ENCODE results near the gene MYO3B.
"Not testable (repeated sequence)": the region's sequence is repeated elsewhere in the genome, so short reads cannot be mapped to it uniquely, and the experiment has no call there.

MYO3B gene

DNA sequence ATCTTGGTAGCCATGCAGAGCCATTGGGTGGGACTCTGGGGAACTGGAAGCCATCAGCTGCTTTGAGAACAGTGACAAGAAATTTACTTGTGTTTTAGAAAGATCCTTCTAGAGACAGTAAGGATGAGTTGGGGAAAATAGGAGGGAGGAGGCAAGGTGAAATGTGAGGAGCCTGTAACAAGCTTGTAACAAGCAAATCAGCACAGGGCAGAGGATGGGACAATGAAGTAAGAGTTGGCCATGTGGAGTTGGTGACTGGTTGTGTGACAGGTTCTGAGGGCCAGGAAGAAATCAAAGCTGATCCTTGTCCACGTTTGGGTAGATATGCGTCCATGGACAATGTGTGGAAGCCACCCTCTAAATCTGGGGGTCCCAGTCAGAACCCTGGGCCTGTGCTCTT lies 84.4 kb downstream of the MYO3B start:
- no peak for DNase-seq (ENCODE audit: low read depth in 3 of 3, low spot score in 1 of 3)

DNA sequence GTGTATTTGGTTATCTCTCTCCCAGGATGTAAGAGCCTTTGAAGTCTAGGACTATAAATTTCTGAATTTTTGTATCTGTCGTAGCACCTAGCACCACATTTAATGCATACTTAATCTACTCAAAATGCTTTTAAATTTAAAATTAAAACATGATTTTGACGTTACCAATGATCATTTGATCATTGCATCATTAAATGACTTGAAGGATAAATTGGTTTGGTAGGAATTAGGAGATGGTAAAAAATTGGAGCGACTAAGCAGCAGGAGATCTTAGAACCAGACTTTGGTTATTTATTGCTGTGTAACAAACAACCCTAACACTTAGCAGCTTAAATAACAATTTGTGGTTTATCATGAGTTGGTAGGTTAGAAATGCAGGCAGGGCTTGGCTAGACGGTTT lies 84.9 kb downstream of the MYO3B start:
- DNase-seq (ENCODE audit: low read depth in 3 of 3, low spot score in 1 of 3): no peak

DNA sequence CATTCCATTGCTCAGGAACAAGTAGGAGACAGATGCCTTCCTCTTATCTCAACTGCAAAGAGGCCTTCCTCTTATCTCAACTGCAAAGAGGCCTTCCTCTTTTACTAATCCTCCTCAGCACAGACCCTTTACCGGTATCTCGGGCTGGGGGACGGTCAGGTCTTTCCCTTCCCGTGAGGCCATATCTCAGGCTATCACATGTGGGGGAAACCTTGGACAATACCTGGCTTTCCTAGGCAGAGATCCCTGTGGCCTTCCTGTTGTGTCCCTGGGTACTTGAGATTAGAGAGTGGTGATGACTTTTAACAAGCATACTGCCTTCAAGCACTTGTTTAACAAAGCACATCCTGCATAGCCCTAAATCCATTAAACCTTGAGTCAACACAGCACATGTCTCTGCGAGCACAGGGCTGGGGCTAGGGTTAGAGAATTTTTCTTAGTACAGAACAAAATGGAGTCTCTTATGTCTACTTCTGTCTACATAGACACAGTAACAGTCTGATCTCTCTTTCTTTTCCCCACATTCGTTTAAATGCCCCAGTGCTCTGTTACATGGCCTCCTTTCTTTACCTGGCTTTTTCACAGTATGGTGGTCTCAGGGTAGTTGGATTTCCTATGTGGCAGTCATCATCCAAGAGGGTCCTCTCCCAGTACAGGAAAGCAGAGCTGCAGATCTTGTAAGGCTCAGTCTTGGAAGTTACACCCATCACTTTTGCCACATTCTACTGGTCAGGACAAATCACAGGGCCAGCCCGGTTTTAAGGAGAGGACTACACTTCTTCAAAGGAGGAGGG lies 86.0 kb downstream of the MYO3B start:
- DNase-seq (ENCODE audit: low read depth in 3 of 3, low spot score in 1 of 3): not testable (repeated sequence)

DNA sequence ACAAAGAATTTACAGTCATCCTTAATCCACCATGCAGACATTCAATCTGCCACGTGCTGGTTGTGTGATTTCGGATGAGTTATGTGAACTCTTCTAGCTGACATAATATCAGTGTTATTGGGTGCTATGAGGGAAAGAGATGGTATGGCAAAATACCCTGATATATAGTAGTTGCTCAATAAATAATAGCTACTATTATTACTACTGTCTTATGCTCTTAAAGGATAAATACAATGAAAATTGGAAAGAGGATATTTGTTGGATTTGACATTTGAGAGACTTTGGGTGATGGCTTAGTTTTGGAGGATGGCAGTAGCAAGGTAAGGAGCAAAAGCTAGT lies 86.5 kb downstream of the MYO3B start:
- DNase-seq (ENCODE audit: low read depth in 3 of 3, low spot score in 1 of 3): no peak

DNA sequence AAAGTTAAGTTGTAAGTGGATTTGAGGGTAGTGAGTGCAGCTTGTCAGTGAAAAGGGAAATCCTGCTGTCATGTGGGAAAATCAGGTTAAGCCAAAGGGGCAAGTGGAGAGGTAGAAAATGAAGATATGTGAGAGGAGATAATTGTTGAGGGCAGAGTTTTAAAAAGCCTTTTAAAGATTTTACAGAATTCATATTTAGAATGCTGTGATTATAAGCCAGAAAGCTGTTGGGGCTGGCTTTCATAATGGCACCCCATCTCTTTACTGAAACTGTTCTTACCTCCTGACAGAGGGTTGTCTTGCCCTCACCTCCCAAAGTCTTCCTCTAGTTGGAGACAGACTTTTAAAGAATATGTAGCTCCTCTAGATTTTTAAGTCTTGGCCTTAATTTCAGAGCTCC lies 86.9 kb downstream of the MYO3B start:
- DNase-seq (ENCODE audit: low read depth in 3 of 3, low spot score in 1 of 3): no peak

DNA sequence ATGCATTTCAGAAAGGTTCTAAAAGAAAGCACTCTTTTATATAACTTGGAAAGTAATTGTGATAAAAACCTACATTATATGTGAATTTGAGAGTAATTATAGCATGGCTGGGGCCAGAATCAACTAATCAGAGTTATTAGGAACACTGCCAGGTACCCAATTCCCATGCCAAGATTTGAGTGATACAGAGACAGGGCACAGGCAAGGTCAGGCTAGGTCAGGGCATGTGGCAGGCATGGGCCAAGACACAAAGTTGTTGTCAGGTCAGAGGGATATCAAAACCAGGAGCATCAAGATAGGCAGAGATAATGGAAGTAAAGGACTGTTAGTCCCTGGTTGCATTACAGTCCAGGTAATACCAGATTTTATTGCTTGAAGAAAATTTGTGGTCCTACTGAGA lies 87.4 kb downstream of the MYO3B start:
- DNase-seq (ENCODE audit: low read depth in 3 of 3, low spot score in 1 of 3): no peak

DNA sequence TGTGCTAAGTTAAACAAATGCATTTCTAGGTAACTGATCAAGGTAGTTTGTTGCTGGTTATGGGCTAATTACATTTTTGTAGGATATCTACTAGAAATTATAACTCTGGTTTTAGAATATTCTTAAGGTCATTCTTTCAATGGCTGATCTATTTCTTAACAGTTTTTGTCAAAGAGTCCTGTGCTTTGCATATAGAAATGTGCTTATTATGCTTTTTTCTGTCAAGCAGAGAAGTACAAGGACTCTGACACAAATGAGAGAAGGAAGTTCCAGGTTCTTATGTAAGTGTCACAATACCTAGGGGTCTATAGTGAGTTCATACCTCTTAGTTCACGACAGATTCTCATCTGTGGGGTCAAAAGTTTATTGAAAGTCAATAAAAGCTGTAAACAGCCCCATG lies 88.4 kb downstream of the MYO3B start:
- DNase-seq (ENCODE audit: low read depth in 3 of 3, low spot score in 1 of 3): no peak

DNA sequence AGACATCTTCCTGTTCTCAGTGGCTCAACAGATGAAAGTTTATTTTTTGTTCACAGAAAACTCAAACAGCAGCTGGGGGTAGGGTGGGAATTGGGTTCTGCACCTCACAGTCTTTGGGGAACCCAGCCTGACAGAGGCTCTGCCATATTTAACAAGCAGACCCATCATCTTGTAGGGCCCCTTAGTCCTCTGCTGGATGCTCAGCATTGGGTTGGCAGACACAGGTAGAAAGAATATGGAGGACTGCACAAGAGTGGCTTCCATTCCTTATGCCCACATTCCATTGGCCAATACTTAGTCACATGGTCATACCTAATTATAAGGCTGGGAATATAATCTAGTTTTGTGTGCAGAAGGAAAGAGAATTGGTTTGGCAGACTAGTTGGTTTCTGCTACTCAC lies 89.1 kb downstream of the MYO3B start:
- DNase-seq (ENCODE audit: low read depth in 3 of 3, low spot score in 1 of 3): no peak

DNA sequence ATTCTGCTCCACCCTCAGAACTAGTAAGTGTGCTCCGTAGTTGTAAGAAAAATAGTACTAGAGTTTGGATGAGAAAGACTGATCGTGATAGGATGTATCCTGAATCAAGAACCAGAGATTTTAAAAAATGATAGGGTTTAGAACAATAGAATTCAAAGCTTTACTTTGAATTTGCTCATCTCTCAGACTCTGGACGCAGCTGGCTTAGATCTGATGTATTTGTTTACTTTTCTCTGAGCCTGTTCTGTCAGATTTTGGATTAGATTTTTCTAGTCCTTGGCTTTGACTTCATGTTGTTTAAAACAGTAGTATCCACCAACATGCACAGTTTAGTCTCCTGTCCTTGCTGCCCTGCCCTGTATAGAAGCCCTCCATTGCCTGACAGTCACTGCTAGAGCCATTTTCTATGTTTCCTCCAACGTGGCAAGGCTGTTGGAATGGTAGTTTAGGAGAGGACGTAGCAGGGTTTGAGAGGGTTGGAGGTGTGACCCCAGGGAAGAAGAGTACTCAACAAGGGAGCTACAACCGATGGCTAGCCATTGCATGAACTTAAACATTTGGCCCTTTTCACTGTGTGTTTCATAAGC lies 92.4 kb downstream of the MYO3B start:
- no peak for DNase-seq (ENCODE audit: low read depth in 3 of 3, low spot score in 1 of 3)

DNA sequence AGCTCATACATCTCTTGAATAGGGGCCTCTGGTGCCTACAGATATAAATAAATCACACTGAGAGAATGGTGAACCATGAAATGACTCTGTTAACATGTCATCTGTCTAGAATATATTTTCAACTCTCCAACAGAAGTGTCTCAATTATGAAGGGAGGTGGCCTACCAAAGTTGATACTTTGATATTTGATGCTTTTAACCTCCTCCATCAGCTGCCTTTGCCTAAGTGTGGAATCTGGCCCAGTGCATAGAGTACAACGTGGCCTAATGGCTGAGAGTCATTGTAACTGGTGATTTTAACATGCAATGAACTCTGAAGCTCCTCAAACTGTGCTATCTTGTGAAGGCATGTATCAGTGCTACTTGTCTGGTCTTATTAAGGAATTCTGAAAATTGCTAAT lies 93.4 kb downstream of the MYO3B start:
- no peak for DNase-seq (ENCODE audit: low read depth in 3 of 3, low spot score in 1 of 3)

DNA sequence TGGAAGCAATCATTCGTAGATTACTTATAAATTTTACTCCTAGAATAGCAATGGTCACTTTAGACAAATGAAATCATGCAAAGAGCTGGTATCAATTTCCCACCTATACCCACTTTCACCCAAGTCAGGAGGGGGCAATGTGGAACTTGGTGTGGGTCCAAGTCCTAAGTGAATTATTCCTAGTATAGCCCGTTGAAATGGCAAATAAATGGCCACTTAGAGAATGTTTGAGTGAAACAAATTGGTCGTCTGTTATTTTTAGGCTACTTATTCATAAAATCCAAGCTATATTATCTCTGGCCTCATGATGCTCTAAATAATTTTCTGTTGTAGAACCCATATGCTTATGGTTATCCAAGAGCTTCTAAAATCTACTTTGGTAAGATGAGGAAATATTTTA lies 98.1 kb downstream of the MYO3B start:
- DNase-seq (ENCODE audit: low read depth in 3 of 3, low spot score in 1 of 3): no peak

DNA sequence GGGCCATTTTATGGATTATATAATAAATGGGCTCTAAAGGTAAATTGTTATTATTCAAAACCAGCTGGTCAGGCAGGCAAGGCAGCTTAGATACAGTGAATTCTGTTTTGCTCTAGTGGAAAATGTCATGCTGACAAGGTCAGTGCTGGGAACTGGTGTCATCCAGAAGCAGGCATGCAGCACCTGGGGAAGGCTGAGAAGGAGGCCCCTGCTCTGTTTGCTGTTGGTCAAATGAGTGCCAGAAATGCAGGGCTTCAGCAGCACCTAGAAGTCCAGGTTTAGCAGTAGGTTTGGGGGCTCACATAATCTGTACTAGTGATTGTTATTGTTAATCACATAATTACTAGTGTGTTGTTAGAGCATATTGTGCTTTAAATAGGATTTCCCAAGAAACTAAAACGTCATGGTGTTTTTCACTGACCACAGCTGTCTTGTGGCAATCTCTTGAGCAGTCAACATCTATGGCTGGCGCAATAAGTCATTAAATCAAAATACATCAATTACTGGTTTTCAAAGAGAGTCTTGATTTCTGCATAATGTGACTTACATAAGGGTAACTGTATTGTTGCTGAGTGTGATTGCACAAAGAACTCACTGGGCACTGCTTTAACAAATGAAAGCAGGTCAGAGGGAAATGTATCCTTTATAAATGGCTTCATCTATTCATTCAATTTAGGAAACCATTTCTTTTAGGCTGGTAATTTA lies 99.1 kb downstream of the MYO3B start:
- DNase-seq (ENCODE audit: low read depth in 3 of 3, low spot score in 1 of 3): no peak

DNA sequence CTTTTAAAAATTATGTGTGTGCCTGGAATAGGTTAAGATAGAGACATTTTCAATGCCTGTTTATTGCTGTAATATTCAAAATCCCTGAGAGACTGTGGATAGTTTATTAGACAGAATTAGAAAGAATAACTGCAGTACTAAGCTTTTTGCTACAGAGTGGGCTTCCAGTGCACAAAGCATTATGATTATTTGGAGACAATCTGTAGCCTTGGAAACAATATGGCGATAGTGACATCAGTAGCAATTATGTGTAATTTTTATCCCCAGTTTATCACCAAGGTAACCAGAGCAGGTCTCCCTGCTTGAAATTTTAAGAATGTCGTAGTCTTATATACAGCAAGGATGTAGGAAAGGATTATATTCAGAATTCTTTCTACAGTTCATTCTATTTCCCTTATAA lies 100.0 kb downstream of the MYO3B start:
- DNase-seq (ENCODE audit: low read depth in 3 of 3, low spot score in 1 of 3): no peak

DNA sequence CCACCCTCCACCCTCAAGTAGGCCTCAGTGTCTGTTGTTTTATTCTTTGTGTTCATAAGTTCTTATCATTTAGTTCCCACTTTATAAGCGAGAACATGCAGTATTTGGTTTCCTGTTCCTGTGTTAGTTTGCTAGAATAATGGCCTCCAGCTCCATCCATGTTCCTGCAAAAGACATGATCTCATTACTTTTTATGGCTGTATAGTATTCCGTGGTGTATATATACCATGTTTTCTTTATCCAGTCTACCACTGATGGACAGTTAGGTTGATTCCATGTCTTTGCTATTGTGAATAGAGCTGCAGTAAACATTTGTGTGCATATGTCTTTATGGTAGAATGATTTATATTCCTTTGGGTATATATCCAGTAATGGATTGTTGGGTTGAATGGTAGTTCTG lies 101.7 kb downstream of the MYO3B start:
- DNase-seq (ENCODE audit: low read depth in 3 of 3, low spot score in 1 of 3): not testable (repeated sequence)

DNA sequence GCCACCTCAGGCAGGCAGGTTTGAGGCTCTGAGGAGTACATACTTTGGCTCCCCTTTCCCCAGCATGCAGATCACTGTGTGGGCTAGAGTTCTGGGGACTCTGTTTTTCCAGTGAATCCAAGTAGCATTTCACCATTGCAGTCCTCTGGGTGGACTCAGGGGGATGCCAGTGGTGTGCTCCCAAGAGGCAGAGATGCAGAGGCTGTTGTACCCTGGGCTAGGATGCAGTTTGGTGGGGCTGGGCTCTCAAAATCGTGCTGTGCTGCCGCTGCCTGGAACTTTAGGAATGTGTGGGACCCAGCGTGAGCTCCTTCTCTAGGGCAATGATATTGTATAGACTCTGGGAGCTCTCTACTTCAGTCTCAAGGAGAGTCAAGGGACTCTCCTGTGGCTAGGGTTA lies 104.9 kb downstream of the MYO3B start:
- no peak for DNase-seq (ENCODE audit: low read depth in 3 of 3, low spot score in 1 of 3)

DNA sequence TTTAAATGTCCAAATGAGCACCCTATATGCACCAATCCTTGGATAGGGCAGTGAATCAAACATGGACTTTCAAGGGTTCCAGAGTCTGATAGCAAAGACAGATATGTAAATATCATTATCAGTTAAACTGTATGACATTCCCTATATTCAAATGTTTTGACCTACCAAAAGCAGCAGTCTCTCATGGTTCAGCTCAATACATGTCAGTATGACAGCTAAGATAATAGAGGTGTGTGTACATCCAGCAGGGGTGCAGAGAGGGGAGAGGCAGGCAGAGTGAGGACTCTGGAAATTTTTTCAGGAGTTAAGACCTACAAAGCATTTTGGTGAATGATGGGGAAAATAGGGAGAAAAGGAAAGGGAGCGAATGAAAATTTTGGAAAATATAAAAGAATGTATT lies 106.3 kb downstream of the MYO3B start:
- DNase-seq (ENCODE audit: low read depth in 3 of 3, low spot score in 1 of 3): no peak

DNA sequence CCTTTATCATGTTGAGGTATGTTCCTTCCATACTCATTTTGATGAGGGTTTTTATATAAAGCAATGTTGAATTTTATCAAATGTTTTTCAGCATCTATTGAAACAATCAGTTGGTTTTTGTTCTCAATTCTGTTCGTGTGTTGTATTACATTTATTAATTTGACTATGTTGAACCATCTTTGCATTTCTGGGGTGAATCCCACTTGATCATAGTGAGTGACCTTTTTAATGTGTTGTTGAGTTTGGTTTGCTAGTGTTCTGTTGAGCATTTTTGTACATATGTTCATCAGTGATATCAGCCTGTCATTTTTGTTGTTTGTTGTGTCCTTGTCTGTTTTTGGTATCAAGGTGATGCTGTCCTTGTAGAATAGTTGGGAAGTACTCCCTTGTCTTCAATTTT lies 110.9 kb downstream of the MYO3B start:
- no peak for DNase-seq (ENCODE audit: low read depth in 3 of 3, low spot score in 1 of 3)

DNA sequence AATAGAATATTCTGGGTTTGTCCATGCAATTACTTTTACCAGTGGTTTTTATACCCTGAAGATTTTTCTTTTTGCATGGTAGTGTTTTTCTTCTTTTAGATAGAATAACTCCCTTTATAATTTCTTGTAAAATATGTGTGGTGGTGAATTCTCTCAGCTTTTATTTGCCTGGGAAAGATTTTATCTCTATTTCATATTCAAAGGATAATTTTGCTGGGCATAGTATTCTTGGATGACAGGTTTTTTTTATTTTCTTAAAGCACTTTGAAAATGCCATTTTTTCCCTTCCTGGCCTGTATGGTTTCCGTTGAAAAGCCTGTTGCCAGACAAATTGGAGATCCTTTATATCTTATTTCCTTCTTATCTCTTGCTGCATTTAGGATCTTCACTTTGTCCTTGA lies 113.5 kb downstream of the MYO3B start:
- no peak for DNase-seq (ENCODE audit: low read depth in 3 of 3, low spot score in 1 of 3)

DNA sequence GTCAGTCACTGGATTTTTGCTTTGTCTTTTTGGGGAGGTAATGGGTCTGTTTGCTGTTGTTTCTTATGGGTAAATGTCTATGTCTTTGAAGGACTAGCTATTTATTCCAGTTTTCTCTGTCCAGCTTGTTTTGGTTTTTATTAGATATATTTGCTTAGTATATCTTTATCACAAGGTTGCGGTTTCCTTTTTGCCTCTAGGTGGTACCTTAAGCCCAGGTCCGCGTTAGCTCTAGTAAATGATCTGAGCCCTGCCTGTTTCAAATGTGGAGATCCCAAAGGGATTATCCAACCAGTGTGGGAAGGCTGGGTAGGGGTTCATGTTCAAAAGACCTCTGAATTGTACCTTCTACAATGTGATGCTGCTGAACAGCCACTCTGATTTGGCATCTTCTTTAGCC lies 114.5 kb downstream of the MYO3B start:
- DNase-seq (ENCODE audit: low read depth in 3 of 3, low spot score in 1 of 3): no peak

DNA sequence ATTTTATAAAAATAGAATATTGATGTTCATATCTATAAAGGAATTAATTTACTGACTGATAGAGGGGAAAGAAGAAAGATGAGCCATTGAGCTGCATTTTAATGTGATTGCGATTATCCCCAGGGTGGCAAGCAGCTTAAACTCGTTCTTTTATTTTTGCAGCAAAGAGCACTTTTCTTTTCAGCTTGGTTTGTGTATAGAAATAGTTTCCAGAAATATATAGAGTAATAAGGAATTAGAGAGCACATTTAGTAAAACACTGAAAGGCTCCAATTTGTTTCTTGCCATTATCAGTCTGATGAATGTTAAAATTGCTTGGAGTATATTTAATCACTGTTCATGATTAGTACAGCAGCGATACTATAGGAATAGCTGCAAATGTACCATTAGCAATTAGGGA lies 119.5 kb downstream of the MYO3B start:
- DNase-seq (ENCODE audit: low read depth in 3 of 3, low spot score in 1 of 3): no peak

DNA sequence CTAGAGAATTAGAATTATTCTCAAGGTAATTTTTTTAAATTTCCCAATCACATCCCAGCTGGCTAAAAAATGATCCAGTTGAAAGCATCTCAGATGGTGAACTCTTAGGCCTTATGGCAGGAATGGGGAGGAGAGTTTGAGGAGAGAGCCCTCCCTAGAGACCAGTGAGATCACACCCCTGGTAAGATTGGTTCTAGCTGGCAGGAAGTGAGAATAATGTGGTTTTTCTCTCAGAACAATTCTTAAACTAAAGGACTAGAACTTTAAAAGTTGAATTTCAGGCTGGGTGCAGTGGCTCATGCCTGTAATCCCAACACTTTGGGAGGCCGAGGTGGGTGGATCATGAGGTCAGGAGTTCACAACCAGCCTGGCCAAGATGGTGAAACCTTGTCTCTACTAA lies 120.2 kb downstream of the MYO3B start:
- DNase-seq (ENCODE audit: low read depth in 3 of 3, low spot score in 1 of 3): no peak

DNA sequence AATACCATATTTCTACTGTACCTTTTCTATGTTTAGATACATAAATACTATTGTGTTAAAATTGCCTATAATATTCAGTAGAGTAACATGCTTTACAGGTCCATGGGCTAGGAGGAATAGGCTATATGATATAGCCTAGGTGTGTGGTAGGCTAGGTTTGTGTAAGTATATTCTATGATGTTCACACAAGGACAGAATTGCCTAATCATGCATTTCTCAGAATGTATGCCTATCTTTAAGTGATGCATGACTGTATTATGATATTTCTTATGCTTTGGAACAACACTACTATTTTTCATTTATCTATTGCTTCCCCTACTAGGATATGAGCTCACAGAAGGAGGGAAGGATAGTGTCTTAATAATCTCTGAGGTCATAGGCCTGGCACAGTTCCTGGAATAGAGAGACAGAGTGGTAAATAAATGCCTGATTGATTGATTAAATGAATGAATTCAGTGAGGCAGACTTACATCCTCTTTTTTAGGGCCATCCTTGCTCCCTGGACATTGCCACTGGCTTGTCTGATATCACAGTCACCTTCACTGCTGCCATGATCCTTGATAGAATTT lies 121.0 kb downstream of the MYO3B start:
- DNase-seq (ENCODE audit: low read depth in 3 of 3, low spot score in 1 of 3): no peak

All from stimulated activated CD4-positive, alpha-beta T cell treated with anti-CD3 and anti-CD28 coated beads, TNF-alpha, amount 100 ng/mL, for 1 hour (primary cell).